Smooth muscle cell (in vitro differentiated cells): ENCODE data around the gene GRAMD4. TPM values are rescaled to one million over a fixed set of nuclear protein-coding genes. Genes with fewer than 3 reads are reported as not detected.

Source experiments
- DNase-seq: peaks from one replicate; lab custom pipeline; 2025; ENCODE audit not compliant: unreplicated experiment; lab: John Stamatoyannopoulos, UW
- H2AFZ ChIP-seq: fragments of 200-600 bp; sonication (generic); 2 replicates; pipeline ENCODE4 v1.6.0; 2016; ENCODE audit warnings: antibody characterized with exemption, low read depth, mild to moderate bottlenecking
- H3F3A ChIP-seq: fragments of 200-600 bp; sonication (generic); 2 replicates; pipeline ENCODE4 v1.6.0; 2017; ENCODE audit warnings: antibody characterized with exemption, low read depth
- H3K27ac ChIP-seq: fragments of 200-600 bp; sonication (generic); 2 replicates; pipeline ENCODE4 v1.5.1; 2016; ENCODE audit warnings: low read depth, mild to moderate bottlenecking
- H3K27me3 ChIP-seq: fragments of 200-600 bp; sonication (generic); 2 replicates; pipeline ENCODE4 v1.6.1; 2016; ENCODE audit warnings: low read depth, mild to moderate bottlenecking
- H3K36me3 ChIP-seq: fragments of 200-600 bp; sonication (generic); 2 replicates; pipeline ENCODE4 v1.5.1; 2016; ENCODE audit warnings: low read depth
- H3K4me1 ChIP-seq: fragments of 200-600 bp; sonication (generic); 2 replicates; pipeline ENCODE4 v1.5.1; 2016; ENCODE audit warnings: low read depth
- H3K4me2 ChIP-seq: fragments of 200-600 bp; sonication (generic); 2 replicates; pipeline ENCODE4 v1.6.0; 2016; ENCODE audit warnings: mild to moderate bottlenecking
- H3K4me3 ChIP-seq: fragments of 200-600 bp; sonication (generic); 2 replicates; pipeline ENCODE4 v1.5.1; 2016; ENCODE audit warnings: mild to moderate bottlenecking
- H3K79me2 ChIP-seq: fragments of 200-600 bp; sonication (generic); 2 replicates; pipeline ENCODE4 v1.6.0; 2016; ENCODE audit warnings: low read depth, mild to moderate bottlenecking
- H3K9ac ChIP-seq: fragments of 200-600 bp; sonication (generic); 2 replicates; pipeline ENCODE4 v1.6.0; 2016; ENCODE audit warnings: low read depth
- H3K9me3 ChIP-seq: fragments of 200-600 bp; sonication (generic); replicated peaks from 2 replicates; pipeline ENCODE4 v1.5.1; 2016; ENCODE audit warnings: low read depth
- H4K20me1 ChIP-seq: fragments of 200-600 bp; sonication (generic); 2 replicates; pipeline ENCODE4 v1.6.0; 2016; ENCODE audit warnings: low read depth
- WGBS: methylation state at CpG from one replicate; pipeline ENCODE4 v1.1.7; 2016; ENCODE audit warnings: low lambda C conversion rate; 5-methylcytosine and 5-hydroxymethylcytosine counted together
- polyA plus RNA-seq: library from polyadenylated mRNA; unstranded; fragments of >200 nt; fragmentation: Nextera tagmentation; extraction: Ambion mirVana; gene quantifications from 2 replicates; pipeline ENCODE4 v1.2.1, GENCODE V29; 2016
- total RNA-seq: library from RNA; depleted of rRNA; stranded (reverse); fragments of >200 nt; gene quantifications from 2 replicates; pipeline ENCODE4 v1.2.3, GENCODE V29; 2014
- TF ChIP-seq, protein P1 (sequence below): fragments of 200-600 bp; sonication (generic); IDR thresholded peaks from 2 replicates; pipeline ENCODE4 v1.5.1; 2017; ENCODE audit warnings: borderline replicate concordance, mild to moderate bottlenecking, antibody characterized with exemption; ENCODE audit not compliant: insufficient read depth, poor library complexity, severe bottlenecking

GRAMD4 gene
- total and polyA plus RNA-seq, 2 experiments from 2014 or later = 14.5 to 16.6 TPM

DNA sequence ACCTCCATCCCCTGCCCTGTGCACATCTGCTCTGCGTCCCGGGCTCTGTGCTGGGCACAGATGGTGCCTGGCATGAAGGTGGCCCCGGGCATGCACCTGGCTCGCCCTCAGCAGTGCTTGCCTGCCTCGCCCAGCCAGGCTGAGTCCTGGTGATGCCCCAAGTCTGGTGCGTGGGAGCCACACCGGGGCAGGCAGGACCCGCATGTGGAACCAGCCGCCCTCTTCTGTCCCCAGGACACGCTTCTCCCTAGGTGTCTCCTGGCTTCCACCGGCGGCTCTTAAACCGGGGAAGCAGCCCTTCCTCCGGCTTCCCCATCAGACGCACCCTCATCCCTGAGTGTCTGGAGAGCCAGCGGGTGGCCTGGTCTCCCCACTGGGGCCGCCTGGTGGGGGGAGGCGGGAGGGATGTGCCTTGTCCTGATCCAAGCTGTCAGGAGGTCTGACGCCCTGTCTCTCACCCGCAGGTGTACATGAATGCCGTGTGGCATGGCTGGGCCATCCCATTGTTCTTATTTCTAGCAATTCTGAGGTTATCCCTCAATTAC, 45.0 kb downstream of the GRAMD4 start:
- no peak overlapping the region for H2AFZ ChIP-seq
- no peaks in the 10 kb centered on the region for H3K9me3 ChIP-seq
- H4K20me1 ChIP-seq = peaks cover 19% of the 10 kb centered on the region
- no peaks in the 10 kb centered on the region for H3K79me2 ChIP-seq
- no peaks in the 10 kb centered on the region for H3F3A ChIP-seq
- no peak overlapping the region for H3K27ac ChIP-seq
- TF ChIP-seq, protein P1, sequence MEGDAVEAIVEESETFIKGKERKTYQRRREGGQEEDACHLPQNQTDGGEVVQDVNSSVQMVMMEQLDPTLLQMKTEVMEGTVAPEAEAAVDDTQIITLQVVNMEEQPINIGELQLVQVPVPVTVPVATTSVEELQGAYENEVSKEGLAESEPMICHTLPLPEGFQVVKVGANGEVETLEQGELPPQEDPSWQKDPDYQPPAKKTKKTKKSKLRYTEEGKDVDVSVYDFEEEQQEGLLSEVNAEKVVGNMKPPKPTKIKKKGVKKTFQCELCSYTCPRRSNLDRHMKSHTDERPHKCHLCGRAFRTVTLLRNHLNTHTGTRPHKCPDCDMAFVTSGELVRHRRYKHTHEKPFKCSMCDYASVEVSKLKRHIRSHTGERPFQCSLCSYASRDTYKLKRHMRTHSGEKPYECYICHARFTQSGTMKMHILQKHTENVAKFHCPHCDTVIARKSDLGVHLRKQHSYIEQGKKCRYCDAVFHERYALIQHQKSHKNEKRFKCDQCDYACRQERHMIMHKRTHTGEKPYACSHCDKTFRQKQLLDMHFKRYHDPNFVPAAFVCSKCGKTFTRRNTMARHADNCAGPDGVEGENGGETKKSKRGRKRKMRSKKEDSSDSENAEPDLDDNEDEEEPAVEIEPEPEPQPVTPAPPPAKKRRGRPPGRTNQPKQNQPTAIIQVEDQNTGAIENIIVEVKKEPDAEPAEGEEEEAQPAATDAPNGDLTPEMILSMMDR = no peak
- H3K4me1 ChIP-seq = no peaks in the 10 kb centered on the region
- no peak for DNase-seq
- H3K4me2 ChIP-seq = no peak overlapping the region
- no peak overlapping the region for H3K9ac ChIP-seq
- H3K36me3 ChIP-seq = no peaks in the 10 kb centered on the region
- H3K4me3 ChIP-seq = no peak overlapping the region
- H3K27me3 ChIP-seq = no peaks in the 10 kb centered on the region
- 96% methylated on average over 21 of the region's 21 CpGs for WGBS

DNA sequence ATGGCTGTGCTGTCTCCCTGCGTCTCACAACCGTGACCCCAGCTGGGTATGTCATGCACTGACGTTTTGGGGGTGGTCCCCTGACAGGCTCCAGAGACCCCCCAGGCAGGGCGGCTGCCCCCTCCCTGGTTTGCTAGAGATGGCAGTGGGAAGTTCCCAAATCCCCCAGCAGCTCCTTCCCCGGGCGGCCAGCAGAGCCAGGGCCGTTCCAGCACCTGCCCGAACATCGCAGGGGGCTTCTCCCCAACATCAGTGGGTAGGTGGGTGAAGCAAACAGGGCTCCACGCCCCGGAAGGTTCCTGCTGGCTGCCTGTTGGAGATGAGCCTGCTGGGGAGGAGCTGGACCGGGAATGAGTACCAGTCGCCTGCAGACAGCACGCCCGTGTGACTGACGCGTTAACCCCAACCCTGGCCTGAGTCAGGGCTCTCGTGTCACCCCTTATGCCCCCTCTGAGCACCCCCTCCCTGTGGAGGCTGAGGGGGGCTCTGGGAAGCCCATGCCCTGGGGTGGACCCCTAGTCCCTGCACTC, 45.6 kb downstream of the GRAMD4 start:
- H2AFZ ChIP-seq = no peak overlapping the region
- H3K4me1 ChIP-seq = no peaks in the 10 kb centered on the region
- no peak overlapping the region for H3K27ac ChIP-seq
- no peaks in the 10 kb centered on the region for H3K79me2 ChIP-seq
- H3F3A ChIP-seq = no peaks in the 10 kb centered on the region
- TF ChIP-seq, protein P1 = no peak
- no peaks in the 10 kb centered on the region for H3K36me3 ChIP-seq
- no peak for DNase-seq
- H3K4me3 ChIP-seq = no peak overlapping the region
- peaks cover 15% of the 10 kb centered on the region for H4K20me1 ChIP-seq
- H3K9ac ChIP-seq = no peak overlapping the region
- no peak overlapping the region for H3K4me2 ChIP-seq
- H3K9me3 ChIP-seq = no peaks in the 10 kb centered on the region
- H3K27me3 ChIP-seq = no peaks in the 10 kb centered on the region
- 98% methylated on average over 18 of the region's 18 CpGs for WGBS

DNA sequence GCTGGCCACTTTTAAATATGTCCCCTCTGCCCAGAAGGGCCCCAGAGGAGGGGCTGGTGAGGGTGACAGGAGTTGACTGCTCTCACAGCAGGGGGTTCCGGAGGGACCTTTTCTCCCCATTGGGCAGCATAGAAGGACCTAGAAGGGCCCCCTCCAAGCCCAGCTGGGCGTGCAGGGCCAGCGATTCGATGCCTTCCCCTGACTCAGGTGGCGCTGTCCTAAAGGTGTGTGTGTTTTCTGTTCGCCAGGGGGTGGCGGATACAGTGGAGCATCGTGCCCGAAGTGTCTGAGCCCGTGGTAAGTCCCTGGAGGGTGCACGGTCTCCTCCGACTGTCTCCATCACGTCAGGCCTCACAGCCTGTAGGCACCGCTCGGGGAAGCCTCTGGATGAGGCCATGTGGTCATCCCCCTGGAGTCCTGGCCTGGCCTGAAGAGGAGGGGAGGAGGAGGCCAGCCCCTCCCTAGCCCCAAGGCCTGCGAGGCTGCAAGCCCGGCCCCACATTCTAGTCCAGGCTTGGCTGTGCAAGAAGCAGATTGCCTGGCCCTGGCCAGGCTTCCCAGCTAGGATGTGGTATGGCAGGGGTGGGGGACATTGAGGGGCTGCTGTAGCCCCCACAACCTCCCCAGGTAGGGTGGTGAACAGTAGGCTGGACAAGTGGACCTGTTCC, 46.5 kb downstream of the GRAMD4 start:
- H3F3A ChIP-seq = no peaks in the 10 kb centered on the region
- no peak overlapping the region for H2AFZ ChIP-seq
- TF ChIP-seq, protein P1 = no peak
- H3K4me2 ChIP-seq = no peak overlapping the region
- no peaks in the 10 kb centered on the region for H3K79me2 ChIP-seq
- 92% methylated on average over 17 of the region's 17 CpGs for WGBS
- DNase-seq = no peak
- no peak overlapping the region for H3K9ac ChIP-seq
- H4K20me1 ChIP-seq = peaks cover 8% of the 10 kb centered on the region
- no peaks in the 10 kb centered on the region for H3K27me3 ChIP-seq
- H3K4me1 ChIP-seq = no peaks in the 10 kb centered on the region
- no peaks in the 10 kb centered on the region for H3K36me3 ChIP-seq
- no peak overlapping the region for H3K27ac ChIP-seq
- H3K4me3 ChIP-seq = no peak overlapping the region
- H3K9me3 ChIP-seq = no peaks in the 10 kb centered on the region
